PC-3 (cell line): ENCODE results near the gene ZCWPW1. TPM values are rescaled to one million over a fixed set of nuclear protein-coding genes. Genes with fewer than 3 reads are reported as not detected.

Experiments used
- ATAC-seq: fragments of 200-7000 bp; cut with Tn5 transposase; 2 replicates; pipeline ENCODE4 v1.9.1; 2020; ENCODE audit warnings: mild to moderate bottlenecking, moderate library complexity
- BruUV-seq: library from RNA; stranded (reverse); fragments of 400-500 nt; replicated peaks from 2 replicates; lab custom pipeline; 2021; lab: Mats Ljungman, UMichigan
- CTCF ChIA-PET: fragments of 300-600 bp; sonication (Branson Sonifier 250); formaldehyde crosslinking; loops from one replicate; lab custom pipeline; 2022; ENCODE audit warnings: antibody characterized with exemption; lab: Charles Lee
- POLR2A ChIA-PET: fragments of 300-600 bp; sonication (Branson Sonifier 250); formaldehyde crosslinking; loops from one replicate; lab custom pipeline; 2022; ENCODE audit warnings: antibody characterized with exemption; ENCODE audit not compliant: unreplicated experiment; lab: Charles Lee
- DNase-seq: peaks from one replicate; pipeline ENCODE4 v3.0.0-alpha.2; 2015
- H2AFZ ChIP-seq: fragments of 300-600 bp; sonication (generic); 2 replicates; pipeline ENCODE4 v1.6.0; 2016; ENCODE audit warnings: antibody characterized with exemption, low read length
- H3F3A ChIP-seq: fragments of 300-600 bp; sonication (generic); one replicate; pipeline ENCODE4 v1.6.0; 2017; ENCODE audit warnings: antibody characterized with exemption, low read length, control low read depth, mild to moderate bottlenecking; ENCODE audit not compliant: unreplicated experiment
- H3K27ac ChIP-seq: fragments of 300-600 bp; sonication (generic); 2 replicates; pipeline ENCODE4 v1.5.1; 2016; ENCODE audit warnings: mild to moderate bottlenecking, low read length
- H3K27me3 ChIP-seq: fragments of 300-600 bp; sonication (generic); 2 replicates; pipeline ENCODE4 v1.6.1; 2016; ENCODE audit warnings: low read length, mixed read lengths
- H3K36me3 ChIP-seq: fragments of 300-600 bp; sonication (generic); 2 replicates; pipeline ENCODE4 v1.6.1; 2016; ENCODE audit warnings: low read depth, mixed run types, low read length, mixed read lengths
- H3K4me1 ChIP-seq: fragments of 300-600 bp; sonication (generic); 2 replicates; pipeline ENCODE4 v1.5.1; 2016; ENCODE audit warnings: low read length; ENCODE audit not compliant: insufficient read depth
- H3K4me2 ChIP-seq: fragments of 300-600 bp; sonication (generic); 2 replicates; pipeline ENCODE4 v1.6.0; 2016; ENCODE audit warnings: low read length
- H3K4me3 ChIP-seq: fragments of 300-600 bp; sonication (generic); 2 replicates; pipeline ENCODE4 v1.5.1; 2016; ENCODE audit warnings: mild to moderate bottlenecking, low read length, mixed read lengths
- H3K79me2 ChIP-seq: fragments of 300-600 bp; sonication (generic); 2 replicates; pipeline ENCODE4 v1.6.1; 2017; ENCODE audit warnings: low read length, mixed read lengths
- H3K9ac ChIP-seq: fragments of 300-600 bp; sonication (generic); 2 replicates; pipeline ENCODE4 v1.6.0; 2016; ENCODE audit warnings: mild to moderate bottlenecking, low read length
- H3K9me2 ChIP-seq: fragments of 300-600 bp; sonication (generic); replicated peaks from 2 replicates; pipeline ENCODE4 v1.6.1; 2016; ENCODE audit warnings: mixed run types, low read length, mixed read lengths
- H3K9me3 ChIP-seq: fragments of 300-600 bp; sonication (generic); 2 replicates; pipeline ENCODE4 v1.6.1; 2016; ENCODE audit warnings: low read length, mixed read lengths
- H4K20me1 ChIP-seq: fragments of 300-600 bp; sonication (generic); 2 replicates; pipeline ENCODE4 v1.6.1; 2016; ENCODE audit warnings: low read length, mixed read lengths
- CTCF ChIP-seq: fragments of 300-600 bp; sonication (generic); conservative IDR thresholded peaks from 2 replicates; pipeline ENCODE4 v1.5.1; 2017; ENCODE audit warnings: antibody characterized with exemption, low read depth, mild to moderate bottlenecking, low read length
- EZH2 ChIP-seq: fragments of 300-600 bp; sonication (generic); IDR thresholded peaks from one replicate; pipeline ENCODE4 v1.6.1; 2017; ENCODE audit warnings: antibody characterized with exemption, mild to moderate bottlenecking, low read length; ENCODE audit not compliant: unreplicated experiment
- EZH2phosphoT487 ChIP-seq: fragments of 300-600 bp; sonication (generic); IDR thresholded peaks from 2 replicates; pipeline ENCODE4 v1.6.1; 2018; ENCODE audit warnings: mild to moderate bottlenecking, antibody characterized with exemption, low read length, borderline replicate concordance
- intact Hi-C: fragments of 100-400 bp; cut with micrococcal nuclease; formaldehyde crosslinking; loops from 2 replicates; pipeline ENCODE4 v1.9.0; 2023
- total RNA-seq: library from RNA; depleted of rRNA; stranded (reverse); fragments of >200 nt; gene quantifications from 2 replicates; pipeline ENCODE4 v1.2.3, GENCODE V29; 2014

The ZCWPW1 gene
- total RNA-seq, 1 experiment from 2014 or later = 2.2 TPM

GRCh38 chr7:100397315-100398081 is 31.0 kb downstream of the ZCWPW1 start:
- CTCF ChIA-PET = no interaction called here
- intact Hi-C loops = no loop called here
- BruUV-seq = no TSS peak
- Histone ChIP-seq H3K4me1 (no peaks in the 10 kb centered on the region), H3K9ac (no peak overlapping the region), H3K4me2 (no peak overlapping the region), H3K9me3 (no peaks in the 10 kb centered on the region), H3K36me3 (no peaks in the 10 kb centered on the region), H3K9me2 (no peaks in the 10 kb centered on the region), H3K27me3 (no peaks in the 10 kb centered on the region), H3F3A (no peaks in the 10 kb centered on the region), H4K20me1 (no peaks in the 10 kb centered on the region), H3K79me2 (no peaks in the 10 kb centered on the region), H2AFZ (no peak overlapping the region), H3K4me3 (no peak overlapping the region), H3K27ac (no peak overlapping the region)
- no peak for DNase-seq
- TF ChIP-seq CTCF = no peak
- no peak for TF ChIP-seq EZH2
- TF ChIP-seq EZH2phosphoT487 = no peak
- POLR2A ChIA-PET = no interaction called here
- ATAC-seq = no peak

- no peak overlapping the region for H2AFZ ChIP-seq
- no peak overlapping the region for H3K9ac ChIP-seq
- DNase-seq (no peak), ATAC-seq (no peak)
- TF ChIP-seq CTCF (no peak), EZH2 (no peak), EZH2phosphoT487 (no peak)
- no peak overlapping the region for H3K4me2 ChIP-seq
- no TSS peak for BruUV-seq
- H3K79me2 ChIP-seq = no peaks in the 10 kb centered on the region
- no peaks in the 10 kb centered on the region for H3K9me2 ChIP-seq
- no peaks in the 10 kb centered on the region for H3K4me1 ChIP-seq
- H3K9me3 ChIP-seq = no peaks in the 10 kb centered on the region
- H4K20me1 ChIP-seq = no peaks in the 10 kb centered on the region
- H3K36me3 ChIP-seq = no peaks in the 10 kb centered on the region
- ChIA-PET CTCF (no interaction called here), POLR2A (no interaction called here)
- no peak overlapping the region for H3K27ac ChIP-seq
- H3K4me3 ChIP-seq = no peak overlapping the region
- no peaks in the 10 kb centered on the region for H3K27me3 ChIP-seq
- no peaks in the 10 kb centered on the region for H3F3A ChIP-seq
- intact Hi-C loops = no loop called here
Observed at GRCh38 chr7:100396421-100396982, 32.0 kb downstream of the ZCWPW1 start.

- ChIA-PET POLR2A (no interaction called here), CTCF (no interaction called here)
- no peak overlapping the region for H2AFZ ChIP-seq
- no peak for TF ChIP-seq EZH2phosphoT487
- no peak for TF ChIP-seq EZH2
- TF ChIP-seq CTCF = no peak
- BruUV-seq = no TSS peak
- intact Hi-C loops = no loop called here
- no peaks in the 10 kb centered on the region for H3K9me3 ChIP-seq
- H3K4me2 ChIP-seq = no peak overlapping the region
- H3K27ac ChIP-seq = no peak overlapping the region
- H3F3A ChIP-seq = no peaks in the 10 kb centered on the region
- H4K20me1 ChIP-seq = no peaks in the 10 kb centered on the region
- no peaks in the 10 kb centered on the region for H3K79me2 ChIP-seq
- no peak overlapping the region for H3K4me3 ChIP-seq
- DNase-seq = no peak
- H3K36me3 ChIP-seq = no peaks in the 10 kb centered on the region
- no peaks in the 10 kb centered on the region for H3K9me2 ChIP-seq
- no peak overlapping the region for H3K9ac ChIP-seq
- H3K27me3 ChIP-seq = no peaks in the 10 kb centered on the region; the same call in 1 of the 2 replicates
- H3K4me1 ChIP-seq = no peaks in the 10 kb centered on the region
- ATAC-seq = no peak
Observed at GRCh38 chr7:100394077-100394476, 34.4 kb downstream of the ZCWPW1 start.
